Measurements from ENCODE around the gene TARBP1.

TARBP1 gene

GRCh38 chr1:234454926-234455325 lies 24.1 kb downstream of the TARBP1 start:
- no peak overlapping the region; the same call in 1 of the 2 replicates for H3K27ac ChIP-seq
- TF ChIP-seq CTCF (conservative IDR thresholded peaks at IDR 0.05) (no peak), ZFX (IDR thresholded peaks at IDR 0.05) (no peak)

- H3K27ac ChIP-seq = peak overlapping the region; percentile 58; the same call in 1 of the 2 replicates
- TF ChIP-seq CTCF (conservative IDR thresholded peaks at IDR 0.05) (no peak), ZFX (IDR thresholded peaks at IDR 0.05) (no peak)
Observed at GRCh38 chr1:234452406-234452965, 26.5 kb downstream of the TARBP1 start.

GRCh38 chr1:234440348-234440747 lies 38.6 kb downstream of the TARBP1 start:
- no peak for TF ChIP-seq CTCF (conservative IDR thresholded peaks at IDR 0.05)

GRCh38 chr1:234438579-234438978 lies 40.4 kb downstream of the TARBP1 start:
- no peak overlapping the region for H3K27ac ChIP-seq
- TF ChIP-seq CTCF (conservative IDR thresholded peaks at IDR 0.05) = no peak
- no peak for TF ChIP-seq ZFX (IDR thresholded peaks at IDR 0.05)

More at GRCh38 chr1:234440348-234440747, 38.6 kb downstream of the TARBP1 start:
- H3K27ac ChIP-seq = no peak overlapping the region

GRCh38 chr1:234437423-234438171 lies 41.4 kb downstream of the TARBP1 start:
- TF ChIP-seq ZFX (IDR thresholded peaks at IDR 0.05) (no peak), CTCF (conservative IDR thresholded peaks at IDR 0.05) (no peak; the same call in 1 of the 2 replicates)
- H3K27ac ChIP-seq = peak overlapping the region; percentile 30

GRCh38 chr1:234435620-234436019 lies 43.4 kb downstream of the TARBP1 start:
- no peak overlapping the region for H3K27ac ChIP-seq
- no peak for TF ChIP-seq ZFX (IDR thresholded peaks at IDR 0.05)
- no peak for TF ChIP-seq CTCF (conservative IDR thresholded peaks at IDR 0.05)

- H3K27ac ChIP-seq = no peak overlapping the region
- no peak for TF ChIP-seq CTCF (conservative IDR thresholded peaks at IDR 0.05)
- TF ChIP-seq ZFX (IDR thresholded peaks at IDR 0.05) = no peak
Observed at GRCh38 chr1:234434706-234435105, 44.3 kb downstream of the TARBP1 start.
